GM23338 (cell line): ENCODE measurements around the gene SFMBT2. TPM values are rescaled to one million over a fixed set of nuclear protein-coding genes. Genes with fewer than 3 reads are reported as not detected.

Experiments
- ATAC-seq: fragments of 200-7000 bp; cut with Tn5 transposase; 3 replicates; pipeline ENCODE4 v1.9.1; 2020
- DNase-seq: peaks from one replicate; pipeline ENCODE4 v3.0.0-alpha.2; 2015; ENCODE audit warnings: low spot score
- H2AFZ ChIP-seq: fragments of 200-600 bp; sonication (generic); 2 replicates; pipeline ENCODE4 v1.8.0; 2016; ENCODE audit warnings: antibody characterized with exemption, mild to moderate bottlenecking, moderate library complexity
- H3F3A ChIP-seq: fragments of 200-600 bp; sonication (generic); replicated peaks from 2 replicates; pipeline ENCODE4 v1.8.0; 2017; ENCODE audit warnings: antibody characterized with exemption, mixed run types, low read depth
- H3K27ac ChIP-seq: fragments of 200-600 bp; sonication (generic); 2 replicates; pipeline ENCODE4 v1.6.1; 2016; ENCODE audit warnings: low read depth
- H3K27me3 ChIP-seq: fragments of 200-600 bp; sonication (generic); 2 replicates; pipeline ENCODE4 v1.8.0; 2016; ENCODE audit warnings: mild to moderate bottlenecking, mixed run types, moderate library complexity; ENCODE audit not compliant: insufficient read depth
- H3K36me3 ChIP-seq: fragments of 200-600 bp; sonication (generic); 2 replicates; pipeline ENCODE4 v1.8.0; 2016; ENCODE audit warnings: mild to moderate bottlenecking; ENCODE audit not compliant: insufficient read depth
- H3K4me1 ChIP-seq: fragments of 200-600 bp; sonication (generic); 2 replicates; pipeline ENCODE4 v1.8.0; 2016; ENCODE audit warnings: mild to moderate bottlenecking, moderate library complexity; ENCODE audit not compliant: insufficient read depth
- H3K4me2 ChIP-seq: fragments of 200-600 bp; sonication (generic); 2 replicates; pipeline ENCODE4 v1.7.1; 2017; ENCODE audit warnings: mixed run types
- H3K4me3 ChIP-seq: fragments of 200-600 bp; sonication (generic); 2 replicates; pipeline ENCODE4 v1.6.1; 2016; ENCODE audit warnings: mixed run types
- H3K79me2 ChIP-seq: fragments of 200-600 bp; sonication (generic); replicated peaks from 2 replicates; pipeline ENCODE4 v1.8.0; 2017; ENCODE audit warnings: mild to moderate bottlenecking; ENCODE audit not compliant: insufficient read depth
- H3K9me2 ChIP-seq: fragments of 200-600 bp; sonication (generic); 2 replicates; pipeline ENCODE4 v1.8.0; 2017; ENCODE audit not compliant: insufficient read depth
- H4K20me1 ChIP-seq: fragments of 200-600 bp; sonication (generic); replicated peaks from 2 replicates; pipeline ENCODE4 v1.8.0; 2017; ENCODE audit warnings: mild to moderate bottlenecking; ENCODE audit not compliant: insufficient read depth
- H3K27ac Mint-ChIP-seq: 2 replicates; pipeline ENCODE4 v1.8.0; 2020; ENCODE audit warnings: inconsistent platforms, mild to moderate bottlenecking, moderate library complexity, mixed read lengths
- H3K27me3 Mint-ChIP-seq: 3 replicates; pipeline ENCODE4 v1.8.0; 2022; ENCODE audit warnings: low read depth, mild to moderate bottlenecking, moderate library complexity, mixed read lengths, inconsistent platforms; ENCODE audit not compliant: insufficient read depth, poor library complexity
- H3K36me3 Mint-ChIP-seq: 3 replicates; pipeline ENCODE4 v1.8.0; 2021; ENCODE audit warnings: low read depth, mild to moderate bottlenecking, inconsistent platforms, moderate library complexity, mixed read lengths
- H3K4me1 Mint-ChIP-seq: 3 replicates; pipeline ENCODE4 v1.8.0; 2020; ENCODE audit warnings: mild to moderate bottlenecking, inconsistent platforms, mixed read lengths
- H3K4me3 Mint-ChIP-seq: 3 replicates; pipeline ENCODE4 v1.8.0; 2021; ENCODE audit warnings: moderate library complexity, mild to moderate bottlenecking, inconsistent platforms, mixed read lengths
- H3K9me3 Mint-ChIP-seq: 3 replicates; pipeline ENCODE4 v1.8.0; 2020; ENCODE audit warnings: moderate library complexity, mild to moderate bottlenecking, inconsistent platforms, mixed read lengths
- CREB1 ChIP-seq: fragments of 250-450 bp; sonication (Bioruptor Pico); IDR thresholded peaks from 2 replicates; pipeline ENCODE4 v1.5.0; 2020; ENCODE audit warnings: low read depth, mild to moderate bottlenecking, moderate library complexity
- EZH2 ChIP-seq: fragments of 200-600 bp; sonication (generic); IDR thresholded peaks from one replicate; pipeline ENCODE4 v1.8.0; 2017; ENCODE audit warnings: antibody characterized with exemption, mild to moderate bottlenecking, low read depth; ENCODE audit not compliant: unreplicated experiment
- EZH2phosphoT487 ChIP-seq: fragments of 200-600 bp; sonication (generic); IDR thresholded peaks from one replicate; pipeline ENCODE4 v1.8.1; 2018; ENCODE audit warnings: antibody characterized with exemption; ENCODE audit not compliant: unreplicated experiment
- JUNB ChIP-seq: IDR thresholded peaks from one replicate; pipeline ENCODE4 v1.6.1; 2016; ENCODE audit warnings: antibody characterized with exemption; ENCODE audit not compliant: unreplicated experiment
- NANOG ChIP-seq: IDR thresholded peaks from 2 replicates; pipeline ENCODE4 v1.6.1; 2016; ENCODE audit warnings: antibody characterized with exemption, borderline replicate concordance
- POLR2AphosphoS5 ChIP-seq: IDR thresholded peaks from 2 replicates; pipeline ENCODE4 v1.6.1; 2016; ENCODE audit warnings: antibody characterized with exemption, low read depth
- STAT1 ChIP-seq: IDR thresholded peaks from one replicate; pipeline ENCODE4 v1.6.1; 2016; ENCODE audit warnings: antibody characterized with exemption; ENCODE audit not compliant: unreplicated experiment
- ZNF114 ChIP-seq: fragments of 250-450 bp; sonication (Bioruptor Pico); IDR thresholded peaks from 2 replicates; pipeline ENCODE4 v1.5.0; 2020; ENCODE audit warnings: mild to moderate bottlenecking, moderate library complexity
- ZNF331 ChIP-seq: fragments of 250-450 bp; sonication (Bioruptor Pico); IDR thresholded peaks from 2 replicates; pipeline ENCODE4 v1.5.0; 2020; ENCODE audit warnings: low read depth, mild to moderate bottlenecking, moderate library complexity
- polyA plus RNA-seq: library from polyadenylated mRNA; unstranded; fragments of >200 nt; fragmentation: Nextera tagmentation; extraction: Ambion mirVana; gene quantifications from 2 replicates; pipeline ENCODE4 v1.2.1, GENCODE V29; 2016
- total RNA-seq: library from RNA; depleted of rRNA; stranded (reverse); fragments of >200 nt; shearing (Covaris generic); gene quantifications from 2 replicates; pipeline ENCODE4 v1.2.3, GENCODE V29; 2014
- TF ChIP-seq, protein P1 (sequence below): fragments of 250-450 bp; sonication (Bioruptor Pico); IDR thresholded peaks from 2 replicates; pipeline ENCODE4 v1.5.0; 2020; ENCODE audit warnings: mild to moderate bottlenecking, moderate library complexity
- TF ChIP-seq, protein P2 (sequence below): IDR thresholded peaks from 2 replicates; pipeline ENCODE4 v1.6.1; 2016; ENCODE audit warnings: antibody characterized with exemption
- TF ChIP-seq, protein P3 (sequence below): IDR thresholded peaks from one replicate; pipeline ENCODE4 v1.6.1; 2018; ENCODE audit warnings: antibody characterized with exemption; ENCODE audit not compliant: unreplicated experiment
- TF ChIP-seq, protein P4 (sequence below), 2 experiments: fragments of 200-600 bp in 1 of 2; sonication (generic) in 1 of 2; conservative IDR thresholded peaks; 2 replicates each; pipeline versions ENCODE4 v1.5.1 to v1.6.1; 2016 to 2017; ENCODE audit warnings: antibody characterized with exemption in 2 of 2, low read depth in 2 of 2, mild to moderate bottlenecking in 2 of 2, moderate library complexity in 1 of 2

Gene SFMBT2
- total and polyA plus RNA-seq, 2 experiments from 2014 or later = 2.7 to 6.7 TPM

DNA sequence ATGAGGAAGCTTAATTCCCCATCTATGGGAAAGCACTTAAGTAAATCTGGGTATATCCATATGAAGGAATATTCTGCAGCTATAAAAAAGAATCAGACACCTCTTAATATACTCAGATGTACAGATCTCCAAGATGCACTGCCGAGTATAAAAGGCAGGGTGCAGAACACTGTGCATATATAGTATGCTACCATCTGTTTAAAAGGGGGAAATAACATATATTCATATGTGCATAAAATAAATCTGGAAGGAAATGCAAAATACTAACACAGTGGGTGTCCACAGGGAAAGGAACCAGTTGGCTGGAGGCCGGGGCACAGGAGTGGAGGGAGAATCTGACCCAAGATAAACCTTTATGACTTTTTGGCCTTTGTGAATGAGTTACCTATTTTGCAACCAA lies 201.4 kb downstream of the SFMBT2 start:
- Mint-ChIP-seq H3K4me3 (no peak overlapping the region), H3K27ac (no peak overlapping the region), H3K27me3 (peaks cover 6% of the 10 kb centered on the region), H3K4me1 (peaks cover 25% of the 10 kb centered on the region), H3K9me3 (no peaks in the 10 kb centered on the region; the same call in 2 of the 3 replicates), H3K36me3 (peaks cover 4% of the 10 kb centered on the region; the same call in 2 of the 3 replicates)
- H3K27ac ChIP-seq = no peak overlapping the region
- DNase-seq (no peak), ATAC-seq (no peak)
- no peaks in the 10 kb centered on the region for H3F3A ChIP-seq
- no peak overlapping the region for H2AFZ ChIP-seq
- no peaks in the 10 kb centered on the region for H3K9me2 ChIP-seq
- no peaks in the 10 kb centered on the region for H3K36me3 ChIP-seq
- no peaks in the 10 kb centered on the region for H4K20me1 ChIP-seq
- peaks cover 11% of the 10 kb centered on the region for H3K4me1 ChIP-seq
- H3K27me3 ChIP-seq = no peaks in the 10 kb centered on the region
- no peak overlapping the region for H3K4me3 ChIP-seq
- H3K4me2 ChIP-seq = no peak overlapping the region
- no peaks in the 10 kb centered on the region for H3K79me2 ChIP-seq
- no peak for TF ChIP-seq ZNF331 (CRISPR knock-in tag)
- TF ChIP-seq POLR2AphosphoS5 = no peak
- TF ChIP-seq, protein P1, sequence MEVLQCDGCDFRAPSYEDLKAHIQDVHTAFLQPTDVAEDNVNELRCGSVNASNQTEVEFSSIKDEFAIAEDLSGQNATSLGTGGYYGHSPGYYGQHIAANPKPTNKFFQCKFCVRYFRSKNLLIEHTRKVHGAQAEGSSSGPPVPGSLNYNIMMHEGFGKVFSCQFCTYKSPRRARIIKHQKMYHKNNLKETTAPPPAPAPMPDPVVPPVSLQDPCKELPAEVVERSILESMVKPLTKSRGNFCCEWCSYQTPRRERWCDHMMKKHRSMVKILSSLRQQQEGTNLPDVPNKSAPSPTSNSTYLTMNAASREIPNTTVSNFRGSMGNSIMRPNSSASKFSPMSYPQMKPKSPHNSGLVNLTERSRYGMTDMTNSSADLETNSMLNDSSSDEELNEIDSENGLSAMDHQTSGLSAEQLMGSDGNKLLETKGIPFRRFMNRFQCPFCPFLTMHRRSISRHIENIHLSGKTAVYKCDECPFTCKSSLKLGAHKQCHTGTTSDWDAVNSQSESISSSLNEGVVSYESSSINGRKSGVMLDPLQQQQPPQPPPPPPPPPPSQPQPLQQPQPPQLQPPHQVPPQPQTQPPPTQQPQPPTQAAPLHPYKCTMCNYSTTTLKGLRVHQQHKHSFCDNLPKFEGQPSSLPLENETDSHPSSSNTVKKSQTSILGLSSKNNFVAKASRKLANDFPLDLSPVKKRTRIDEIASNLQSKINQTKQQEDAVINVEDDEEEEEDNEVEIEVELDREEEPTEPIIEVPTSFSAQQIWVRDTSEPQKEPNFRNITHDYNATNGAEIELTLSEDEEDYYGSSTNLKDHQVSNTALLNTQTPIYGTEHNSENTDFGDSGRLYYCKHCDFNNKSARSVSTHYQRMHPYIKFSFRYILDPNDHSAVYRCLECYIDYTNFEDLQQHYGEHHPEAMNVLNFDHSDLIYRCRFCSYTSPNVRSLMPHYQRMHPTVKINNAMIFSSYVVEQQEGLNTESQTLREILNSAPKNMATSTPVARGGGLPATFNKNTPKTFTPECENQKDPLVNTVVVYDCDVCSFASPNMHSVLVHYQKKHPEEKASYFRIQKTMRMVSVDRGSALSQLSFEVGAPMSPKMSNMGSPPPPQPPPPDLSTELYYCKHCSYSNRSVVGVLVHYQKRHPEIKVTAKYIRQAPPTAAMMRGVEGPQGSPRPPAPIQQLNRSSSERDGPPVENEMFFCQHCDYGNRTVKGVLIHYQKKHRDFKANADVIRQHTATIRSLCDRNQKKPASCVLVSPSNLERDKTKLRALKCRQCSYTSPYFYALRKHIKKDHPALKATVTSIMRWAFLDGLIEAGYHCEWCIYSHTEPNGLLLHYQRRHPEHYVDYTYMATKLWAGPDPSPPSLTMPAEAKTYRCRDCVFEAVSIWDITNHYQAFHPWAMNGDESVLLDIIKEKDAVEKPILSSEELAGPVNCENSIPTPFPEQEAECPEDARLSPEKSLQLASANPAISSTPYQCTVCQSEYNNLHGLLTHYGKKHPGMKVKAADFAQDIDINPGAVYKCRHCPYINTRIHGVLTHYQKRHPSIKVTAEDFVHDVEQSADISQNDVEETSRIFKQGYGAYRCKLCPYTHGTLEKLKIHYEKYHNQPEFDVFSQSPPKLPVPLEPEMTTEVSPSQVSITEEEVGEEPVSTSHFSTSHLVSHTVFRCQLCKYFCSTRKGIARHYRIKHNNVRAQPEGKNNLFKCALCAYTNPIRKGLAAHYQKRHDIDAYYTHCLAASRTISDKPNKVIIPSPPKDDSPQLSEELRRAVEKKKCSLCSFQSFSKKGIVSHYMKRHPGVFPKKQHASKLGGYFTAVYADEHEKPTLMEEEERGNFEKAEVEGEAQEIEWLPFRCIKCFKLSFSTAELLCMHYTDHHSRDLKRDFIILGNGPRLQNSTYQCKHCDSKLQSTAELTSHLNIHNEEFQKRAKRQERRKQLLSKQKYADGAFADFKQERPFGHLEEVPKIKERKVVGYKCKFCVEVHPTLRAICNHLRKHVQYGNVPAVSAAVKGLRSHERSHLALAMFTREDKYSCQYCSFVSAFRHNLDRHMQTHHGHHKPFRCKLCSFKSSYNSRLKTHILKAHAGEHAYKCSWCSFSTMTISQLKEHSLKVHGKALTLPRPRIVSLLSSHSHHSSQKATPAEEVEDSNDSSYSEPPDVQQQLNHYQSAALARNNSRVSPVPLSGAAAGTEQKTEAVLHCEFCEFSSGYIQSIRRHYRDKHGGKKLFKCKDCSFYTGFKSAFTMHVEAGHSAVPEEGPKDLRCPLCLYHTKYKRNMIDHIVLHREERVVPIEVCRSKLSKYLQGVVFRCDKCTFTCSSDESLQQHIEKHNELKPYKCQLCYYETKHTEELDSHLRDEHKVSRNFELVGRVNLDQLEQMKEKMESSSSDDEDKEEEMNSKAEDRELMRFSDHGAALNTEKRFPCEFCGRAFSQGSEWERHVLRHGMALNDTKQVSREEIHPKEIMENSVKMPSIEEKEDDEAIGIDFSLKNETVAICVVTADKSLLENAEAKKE (CRISPR knock-in tag) = no peak
- TF ChIP-seq, protein P2, sequence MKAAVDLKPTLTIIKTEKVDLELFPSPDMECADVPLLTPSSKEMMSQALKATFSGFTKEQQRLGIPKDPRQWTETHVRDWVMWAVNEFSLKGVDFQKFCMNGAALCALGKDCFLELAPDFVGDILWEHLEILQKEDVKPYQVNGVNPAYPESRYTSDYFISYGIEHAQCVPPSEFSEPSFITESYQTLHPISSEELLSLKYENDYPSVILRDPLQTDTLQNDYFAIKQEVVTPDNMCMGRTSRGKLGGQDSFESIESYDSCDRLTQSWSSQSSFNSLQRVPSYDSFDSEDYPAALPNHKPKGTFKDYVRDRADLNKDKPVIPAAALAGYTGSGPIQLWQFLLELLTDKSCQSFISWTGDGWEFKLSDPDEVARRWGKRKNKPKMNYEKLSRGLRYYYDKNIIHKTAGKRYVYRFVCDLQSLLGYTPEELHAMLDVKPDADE = no peak
- no peak for TF ChIP-seq NANOG
- no peak for TF ChIP-seq ZNF114 (CRISPR knock-in tag)
- no peak for TF ChIP-seq JUNB
- TF ChIP-seq, protein P3, sequence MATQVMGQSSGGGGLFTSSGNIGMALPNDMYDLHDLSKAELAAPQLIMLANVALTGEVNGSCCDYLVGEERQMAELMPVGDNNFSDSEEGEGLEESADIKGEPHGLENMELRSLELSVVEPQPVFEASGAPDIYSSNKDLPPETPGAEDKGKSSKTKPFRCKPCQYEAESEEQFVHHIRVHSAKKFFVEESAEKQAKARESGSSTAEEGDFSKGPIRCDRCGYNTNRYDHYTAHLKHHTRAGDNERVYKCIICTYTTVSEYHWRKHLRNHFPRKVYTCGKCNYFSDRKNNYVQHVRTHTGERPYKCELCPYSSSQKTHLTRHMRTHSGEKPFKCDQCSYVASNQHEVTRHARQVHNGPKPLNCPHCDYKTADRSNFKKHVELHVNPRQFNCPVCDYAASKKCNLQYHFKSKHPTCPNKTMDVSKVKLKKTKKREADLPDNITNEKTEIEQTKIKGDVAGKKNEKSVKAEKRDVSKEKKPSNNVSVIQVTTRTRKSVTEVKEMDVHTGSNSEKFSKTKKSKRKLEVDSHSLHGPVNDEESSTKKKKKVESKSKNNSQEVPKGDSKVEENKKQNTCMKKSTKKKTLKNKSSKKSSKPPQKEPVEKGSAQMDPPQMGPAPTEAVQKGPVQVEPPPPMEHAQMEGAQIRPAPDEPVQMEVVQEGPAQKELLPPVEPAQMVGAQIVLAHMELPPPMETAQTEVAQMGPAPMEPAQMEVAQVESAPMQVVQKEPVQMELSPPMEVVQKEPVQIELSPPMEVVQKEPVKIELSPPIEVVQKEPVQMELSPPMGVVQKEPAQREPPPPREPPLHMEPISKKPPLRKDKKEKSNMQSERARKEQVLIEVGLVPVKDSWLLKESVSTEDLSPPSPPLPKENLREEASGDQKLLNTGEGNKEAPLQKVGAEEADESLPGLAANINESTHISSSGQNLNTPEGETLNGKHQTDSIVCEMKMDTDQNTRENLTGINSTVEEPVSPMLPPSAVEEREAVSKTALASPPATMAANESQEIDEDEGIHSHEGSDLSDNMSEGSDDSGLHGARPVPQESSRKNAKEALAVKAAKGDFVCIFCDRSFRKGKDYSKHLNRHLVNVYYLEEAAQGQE = no peak
- no peak for TF ChIP-seq STAT1
- no peak for TF ChIP-seq EZH2phosphoT487
- no peak for TF ChIP-seq EZH2
- no peak for TF ChIP-seq CREB1 (CRISPR knock-in tag)
- TF ChIP-seq, protein P4, sequence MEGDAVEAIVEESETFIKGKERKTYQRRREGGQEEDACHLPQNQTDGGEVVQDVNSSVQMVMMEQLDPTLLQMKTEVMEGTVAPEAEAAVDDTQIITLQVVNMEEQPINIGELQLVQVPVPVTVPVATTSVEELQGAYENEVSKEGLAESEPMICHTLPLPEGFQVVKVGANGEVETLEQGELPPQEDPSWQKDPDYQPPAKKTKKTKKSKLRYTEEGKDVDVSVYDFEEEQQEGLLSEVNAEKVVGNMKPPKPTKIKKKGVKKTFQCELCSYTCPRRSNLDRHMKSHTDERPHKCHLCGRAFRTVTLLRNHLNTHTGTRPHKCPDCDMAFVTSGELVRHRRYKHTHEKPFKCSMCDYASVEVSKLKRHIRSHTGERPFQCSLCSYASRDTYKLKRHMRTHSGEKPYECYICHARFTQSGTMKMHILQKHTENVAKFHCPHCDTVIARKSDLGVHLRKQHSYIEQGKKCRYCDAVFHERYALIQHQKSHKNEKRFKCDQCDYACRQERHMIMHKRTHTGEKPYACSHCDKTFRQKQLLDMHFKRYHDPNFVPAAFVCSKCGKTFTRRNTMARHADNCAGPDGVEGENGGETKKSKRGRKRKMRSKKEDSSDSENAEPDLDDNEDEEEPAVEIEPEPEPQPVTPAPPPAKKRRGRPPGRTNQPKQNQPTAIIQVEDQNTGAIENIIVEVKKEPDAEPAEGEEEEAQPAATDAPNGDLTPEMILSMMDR (conservative IDR thresholded peaks at IDR 0.05; ENCODE audit: low read depth in 2 of 2) = no peak
